PC-9 (cell line): ENCODE data around the gene SPIB. TPM values are rescaled to one million over a fixed set of nuclear protein-coding genes. Genes with fewer than 3 reads are reported as not detected.

Experiments
- BruUV-seq: library from RNA; stranded (reverse); fragments of 400-500 nt; replicated peaks from 2 replicates; lab custom pipeline; 2021; lab: Mats Ljungman, UMichigan
- CTCF ChIA-PET: fragments of 300-600 bp; sonication (Branson Sonifier 250); formaldehyde crosslinking; loops from one replicate; lab custom pipeline; 2022; ENCODE audit warnings: antibody characterized with exemption; lab: Charles Lee
- POLR2A ChIA-PET: fragments of 300-600 bp; sonication (Branson Sonifier 250); formaldehyde crosslinking; loops from one replicate; lab custom pipeline; 2022; ENCODE audit warnings: antibody characterized with exemption; ENCODE audit not compliant: unreplicated experiment; lab: Charles Lee
- DNase-seq, 2 experiments: peaks; one replicate each; pipeline versions ENCODE4 v3.0.0 to v3.0.0-alpha.2; 2015 to 2022; ENCODE audit warnings: mixed read lengths in 1 of 2
- H2AFZ ChIP-seq: fragments of 200-600 bp; sonication (generic); 2 replicates; pipeline ENCODE4 v1.8.1; 2017; ENCODE audit warnings: antibody characterized with exemption
- H3F3A ChIP-seq: fragments of 200-600 bp; sonication (generic); 2 replicates; pipeline ENCODE4 v1.8.1; 2017; ENCODE audit warnings: antibody characterized with exemption, mild to moderate bottlenecking, low read depth; ENCODE audit not compliant: insufficient read depth
- H3K27ac ChIP-seq: fragments of 200-600 bp; sonication (generic); 2 replicates; pipeline ENCODE4 v1.6.1; 2016; ENCODE audit warnings: mixed run types
- H3K27me3 ChIP-seq: fragments of 200-600 bp; sonication (generic); 2 replicates; pipeline ENCODE4 v1.6.1; 2016; ENCODE audit warnings: low read depth, mixed run types; ENCODE audit not compliant: insufficient read depth
- H3K36me3 ChIP-seq: fragments of 200-600 bp; sonication (generic); 2 replicates; pipeline ENCODE4 v1.6.1; 2016; ENCODE audit warnings: low read depth, mixed run types
- H3K4me1 ChIP-seq: fragments of 200-600 bp; sonication (generic); replicated peaks from 2 replicates; pipeline ENCODE4 v1.6.1; 2016; ENCODE audit warnings: mixed run types; ENCODE audit not compliant: insufficient read depth
- H3K4me2 ChIP-seq: fragments of 200-600 bp; sonication (generic); 2 replicates; pipeline ENCODE4 v1.6.1; 2017; ENCODE audit warnings: mixed run types
- H3K4me3 ChIP-seq: fragments of 200-600 bp; sonication (generic); 2 replicates; pipeline ENCODE4 v1.6.1; 2016; ENCODE audit warnings: mixed run types
- H3K79me2 ChIP-seq: fragments of 200-600 bp; sonication (generic); 2 replicates; pipeline ENCODE4 v1.6.1; 2017; ENCODE audit warnings: low read depth, mixed run types
- H3K9me2 ChIP-seq: fragments of 200-600 bp; sonication (generic); 2 replicates; pipeline ENCODE4 v1.8.1; 2017; ENCODE audit warnings: mild to moderate bottlenecking; ENCODE audit not compliant: insufficient read depth
- H3K9me3 ChIP-seq: fragments of 200-600 bp; sonication (generic); 2 replicates; pipeline ENCODE4 v1.8.1; 2016; ENCODE audit warnings: low read depth; ENCODE audit not compliant: insufficient read depth
- H4K20me1 ChIP-seq: fragments of 200-600 bp; sonication (generic); 2 replicates; pipeline ENCODE4 v1.8.1; 2017; ENCODE audit not compliant: insufficient read depth
- EZH2 ChIP-seq: fragments of 200-600 bp; sonication (generic); IDR thresholded peaks from 2 replicates; pipeline ENCODE4 v1.8.0; 2017; ENCODE audit warnings: antibody characterized with exemption, low read depth
- intact Hi-C: fragments of 100-400 bp; cut with micrococcal nuclease; formaldehyde crosslinking; loops from one replicate; pipeline ENCODE4 v1.10.0; 2022; ENCODE audit not compliant: unreplicated experiment
- total RNA-seq: library from RNA; stranded (reverse); gene quantifications from 2 replicates; pipeline ENCODE4 v1.2.3, GENCODE V29; 2021
- TF ChIP-seq, protein P1 (sequence below): fragments of 200-600 bp; sonication (generic); conservative IDR thresholded peaks from 2 replicates; pipeline ENCODE4 v1.6.1; 2017; ENCODE audit warnings: mixed run types, antibody characterized with exemption, mild to moderate bottlenecking, moderate library complexity

Gene SPIB
- total RNA-seq, 1 experiment from 2014 or later, result not detected

GRCh38 chr19:50383001-50383851 is 35.5 kb upstream of the SPIB start:
- DNase-seq, result no peak
- Histone ChIP-seq H3K27ac (peak overlapping the region; percentile 15), H3F3A (peaks cover 22% of the 10 kb centered on the region), H3K4me2 (peak overlapping the region; percentile 69), H3K36me3 (peaks cover 21% of the 10 kb centered on the region), H3K79me2 (peaks cover 38% of the 10 kb centered on the region), H2AFZ (no peak overlapping the region), H3K9me2 (no peaks in the 10 kb centered on the region), H3K4me1 (peaks cover 10% of the 10 kb centered on the region; the same call in 1 of the 2 replicates), H3K9me3 (no peaks in the 10 kb centered on the region), H3K27me3 (no peaks in the 10 kb centered on the region), H4K20me1 (peaks cover 26% of the 10 kb centered on the region), H3K4me3 (peak overlapping the region; percentile 78; the same call in 1 of the 2 replicates)
- TF ChIP-seq EZH2, result no peak
- TF ChIP-seq, protein P1, sequence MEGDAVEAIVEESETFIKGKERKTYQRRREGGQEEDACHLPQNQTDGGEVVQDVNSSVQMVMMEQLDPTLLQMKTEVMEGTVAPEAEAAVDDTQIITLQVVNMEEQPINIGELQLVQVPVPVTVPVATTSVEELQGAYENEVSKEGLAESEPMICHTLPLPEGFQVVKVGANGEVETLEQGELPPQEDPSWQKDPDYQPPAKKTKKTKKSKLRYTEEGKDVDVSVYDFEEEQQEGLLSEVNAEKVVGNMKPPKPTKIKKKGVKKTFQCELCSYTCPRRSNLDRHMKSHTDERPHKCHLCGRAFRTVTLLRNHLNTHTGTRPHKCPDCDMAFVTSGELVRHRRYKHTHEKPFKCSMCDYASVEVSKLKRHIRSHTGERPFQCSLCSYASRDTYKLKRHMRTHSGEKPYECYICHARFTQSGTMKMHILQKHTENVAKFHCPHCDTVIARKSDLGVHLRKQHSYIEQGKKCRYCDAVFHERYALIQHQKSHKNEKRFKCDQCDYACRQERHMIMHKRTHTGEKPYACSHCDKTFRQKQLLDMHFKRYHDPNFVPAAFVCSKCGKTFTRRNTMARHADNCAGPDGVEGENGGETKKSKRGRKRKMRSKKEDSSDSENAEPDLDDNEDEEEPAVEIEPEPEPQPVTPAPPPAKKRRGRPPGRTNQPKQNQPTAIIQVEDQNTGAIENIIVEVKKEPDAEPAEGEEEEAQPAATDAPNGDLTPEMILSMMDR, result no peak
- CTCF ChIA-PET, result interaction anchor here (0.6 kb wide), 1 partner anchor 32 kb away, joined by 13 read pairs; no protein-coding TSS in a partner anchor
- BruUV-seq, result no TSS peak
- POLR2A ChIA-PET, result no interaction called here
- intact Hi-C loops, result no loop called here

DNA sequence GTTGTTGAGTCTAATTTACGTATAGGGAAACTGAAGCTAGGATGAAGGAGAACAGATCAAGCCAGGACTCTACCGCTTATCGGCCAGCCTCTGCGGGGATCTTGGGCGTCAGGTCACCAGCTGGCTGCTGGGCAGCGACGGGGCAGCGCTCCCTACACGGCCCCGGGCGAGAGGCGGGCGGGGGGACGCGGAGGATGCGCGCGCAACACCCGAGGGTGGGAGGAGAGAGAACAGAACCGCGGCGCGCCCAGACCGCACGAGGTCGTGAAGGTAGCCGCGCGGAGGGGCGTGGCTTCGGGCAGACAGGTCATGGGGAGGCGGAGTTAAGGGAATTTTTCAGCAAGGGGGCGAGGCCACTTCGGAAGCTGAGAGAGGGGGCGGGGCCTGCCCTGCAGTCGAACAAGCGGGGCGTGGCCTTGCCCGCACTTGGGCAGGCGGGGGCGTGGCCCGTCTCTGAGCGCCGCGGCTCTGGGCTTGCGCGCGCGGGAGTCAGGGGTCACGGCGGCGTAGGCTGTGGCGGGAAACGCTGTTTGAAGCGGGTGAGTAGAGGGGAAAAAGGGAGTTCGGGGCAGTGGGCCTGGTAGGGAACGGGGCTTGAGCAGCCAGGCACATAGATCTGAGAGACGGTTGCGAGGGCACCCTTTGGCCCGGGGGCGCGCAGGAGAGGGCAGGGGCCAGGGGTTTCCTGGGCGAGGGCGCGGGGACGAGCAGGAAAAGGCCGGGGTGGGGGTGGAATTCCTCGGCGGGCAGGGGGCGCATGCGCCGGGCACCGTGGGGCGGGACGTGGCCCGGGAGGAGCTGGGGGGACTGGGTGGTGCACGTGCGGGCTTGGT is 34.7 kb upstream of the SPIB start, which contains the start of gene POLD1:
Gene POLD1, plus strand, starts transcription at position 496 of the 833 bp plus-strand sequence. CDS start 14,505 bp downstream, outside the sequence.
- 0 out of 2 replicates have a peak, but pooled peaks cover 13% of the 10 kb centered on the region for H3K36me3 ChIP-seq
- H3K9me2 ChIP-seq, result no peaks in the 10 kb centered on the region
- H3K27me3 ChIP-seq, result no peaks in the 10 kb centered on the region
- peak within 1 kb of the TSS; percentile 99 for H3K4me2 ChIP-seq
- intact Hi-C loops, result loop anchor here (1.0 kb wide), 1 partner anchor 8 kb away; the partner anchor contains the start of gene NR1H2
- no TSS peak for BruUV-seq
- H3K4me1 ChIP-seq, result peaks cover 10% of the 10 kb centered on the region; the same call in 1 of the 2 replicates
- H3F3A ChIP-seq, result peaks cover 22% of the 10 kb centered on the region
- peak within 1 kb of the TSS; percentile 78 for H3K4me3 ChIP-seq
- H4K20me1 ChIP-seq, result peaks cover 17% of the 10 kb centered on the region
- ChIA-PET POLR2A (interaction anchor here (0.6 kb wide), 2 partner anchors 181 to 211 kb away, joined by 3 to 5 read pairs; partner anchors contain the start of gene MYH14), CTCF (interaction anchor here (0.6 kb wide), 1 partner anchor 31 kb away, joined by 13 read pairs; no protein-coding TSS in a partner anchor)
- no peaks in the 10 kb centered on the region for H3K9me3 ChIP-seq
- DNase-seq, result peak; percentile 92 to 99
- TF ChIP-seq EZH2, result no peak
- TF ChIP-seq, protein P1, result no peak
- peaks cover 41% of the 10 kb centered on the region for H3K79me2 ChIP-seq
- H3K27ac ChIP-seq, result peak within 1 kb of the TSS; percentile 15
- H2AFZ ChIP-seq, result peak within 1 kb of the TSS; percentile 73
